ENCODE data around the gene LRRC8B. TPM values are rescaled to one million over a fixed set of nuclear protein-coding genes. Genes with fewer than 3 reads are reported as not detected.

The LRRC8B gene
- total and polyA plus RNA-seq, 9 of the 15 experiments (the other 6 are each of a cell fraction or from before 2014, with no cell fraction given) = 4.3 to 43.7 (median 14.4) TPM

- TF ChIP-seq ASH1L (IDR thresholded peaks at IDR 0.05; ENCODE audit: borderline replicate concordance, low read depth, partially characterized antibody) (peak; percentile 19), TAF1 (IDR thresholded peaks at IDR 0.05; ENCODE audit: control insufficient read depth, extremely low read depth, insufficient read depth, low read length, severe bottlenecking) (peak; percentile 41), ZBTB17 (CRISPR knock-in tag; IDR thresholded peaks at IDR 0.05) (0 out of 2 replicates have a peak, but pooled peaks have one; percentile 57), ZNF217 (CRISPR knock-in tag; IDR thresholded peaks at IDR 0.05) (no peak), ZNF644 (tag; IDR thresholded peaks at IDR 0.05; ENCODE audit: low read depth) (no peak; the same call in 1 of the 2 replicates), HSF4 (CRISPR knock-in tag; IDR thresholded peaks at IDR 0.05; ENCODE audit: borderline replicate concordance) (no peak), MEF2A (IDR thresholded peaks at IDR 0.05; ENCODE audit: control insufficient read depth, low read depth, low read length) (peak; percentile 98), ZNF174 (CRISPR knock-in tag; IDR thresholded peaks at IDR 0.05) (0 out of 2 replicates have a peak, but pooled peaks have one; percentile 57), FOXP1 (CRISPR knock-in tag; IDR thresholded peaks at IDR 0.05) (no peak), CHD7 (IDR thresholded peaks at IDR 0.05; ENCODE audit: low read depth, low read length) (no peak), ZKSCAN1 (IDR thresholded peaks at IDR 0.05; ENCODE audit: low read depth, low read length) (peak; percentile 49; the same call in 1 of the 2 replicates), RAD21 (CRISPR knock-in tag; conservative IDR thresholded peaks at IDR 0.05 in 1 of 2, IDR thresholded peaks at IDR 0.05 in 1 of 2) (peak in 1 of 2 experiments; percentile 44; a peak in 2 of 4 replicates), ARNT (IDR thresholded peaks at IDR 0.05) (peak; percentile 97 to 98)
These were observed 20.8 kb downstream of the LRRC8B start (continued) for GRCh38 chr1:89545264-89546038.
